Activated CD4-positive, alpha-beta memory T cell treated with anti-CD3 and anti-CD28 coated beads for 36 hours (primary cell): ENCODE results near the gene SLC2A13. TPM values are rescaled to one million over a fixed set of nuclear protein-coding genes. Genes with fewer than 3 reads are reported as not detected.
"Not testable (repeated sequence)": the region's sequence is repeated elsewhere in the genome, so short reads cannot be mapped to it uniquely, and the experiment has no call there.

Source experiments
- CTCF ChIA-PET: fragments of 350-600 bp; sonication (Branson Sonifier 250); formaldehyde crosslinking; loops from one replicate; lab custom pipeline; 2021; ENCODE audit warnings: antibody characterized with exemption, inconsistent platforms; lab: Charles Lee
- POLR2A ChIA-PET: fragments of 350-600 bp; sonication (Branson Sonifier 250); formaldehyde crosslinking; loops from one replicate; lab custom pipeline; 2021; ENCODE audit warnings: antibody characterized with exemption; lab: Charles Lee
- DNase-seq: peaks from one replicate; pipeline ENCODE4 v3.0.0-alpha.2; 2020
- H3K27ac Mint-ChIP-seq: one replicate; pipeline ENCODE4 v1.8.0; 2021; ENCODE audit warnings: mixed read lengths
- H3K27me3 Mint-ChIP-seq: one replicate; pipeline ENCODE4 v1.8.0; 2021; ENCODE audit warnings: mixed read lengths
- H3K36me3 Mint-ChIP-seq: one replicate; pipeline ENCODE4 v1.8.0; 2021; ENCODE audit warnings: mixed read lengths
- H3K4me1 Mint-ChIP-seq: one replicate; pipeline ENCODE4 v1.8.0; 2021; ENCODE audit warnings: low read depth, mixed read lengths
- H3K4me3 Mint-ChIP-seq: one replicate; pipeline ENCODE4 v1.8.0; 2021; ENCODE audit warnings: mild to moderate bottlenecking, mixed read lengths
- H3K9me3 Mint-ChIP-seq: one replicate; pipeline ENCODE4 v1.8.0; 2021; ENCODE audit warnings: mixed read lengths
- intact Hi-C: fragments of 100-400 bp; cut with micrococcal nuclease; formaldehyde crosslinking; loops from one replicate; pipeline ENCODE4 v1.15.1; 2023
- total RNA-seq, 2 experiments: library from RNA; stranded (reverse); gene quantifications; one replicate each; pipeline ENCODE4 v1.2.3, GENCODE V29; 2021

The SLC2A13 gene
- total RNA-seq, 2 experiments from 2014 or later: 3.4 to 3.8 TPM

GRCh38 chr12:40033242-40033630 is 72.6 kb downstream of the SLC2A13 start:
- intact Hi-C loops: no loop called here
- DNase-seq: no peak
- H3K4me3 Mint-ChIP-seq: no peak overlapping the region
- CTCF ChIA-PET: interaction anchor here (1.1 to 1.2 kb wide), 2 partner anchors 43 to 74 kb away, joined by 3 read pairs; no protein-coding TSS in a partner anchor
- H3K36me3 Mint-ChIP-seq: no peaks in the 10 kb centered on the region
- no peak overlapping the region for H3K27ac Mint-ChIP-seq
- no peaks in the 10 kb centered on the region for H3K4me1 Mint-ChIP-seq
- H3K27me3 Mint-ChIP-seq: no peaks in the 10 kb centered on the region
- no peaks in the 10 kb centered on the region for H3K9me3 Mint-ChIP-seq
- POLR2A ChIA-PET: no interaction called here

GRCh38 chr12:40032433-40033241 is 73.2 kb downstream of the SLC2A13 start:
- POLR2A ChIA-PET: no interaction called here
- intact Hi-C loops: no loop called here
- H3K27me3 Mint-ChIP-seq: no peaks in the 10 kb centered on the region
- no peaks in the 10 kb centered on the region for H3K4me1 Mint-ChIP-seq
- no peak for DNase-seq
- H3K27ac Mint-ChIP-seq: no peak overlapping the region
- H3K36me3 Mint-ChIP-seq: no peaks in the 10 kb centered on the region
- H3K4me3 Mint-ChIP-seq: no peak overlapping the region
- no peaks in the 10 kb centered on the region for H3K9me3 Mint-ChIP-seq
- CTCF ChIA-PET: interaction anchor here (1.1 kb wide), 1 partner anchor 42 kb away, joined by 3 read pairs; no protein-coding TSS in a partner anchor

GRCh38 chr12:40031965-40032364 is 73.9 kb downstream of the SLC2A13 start:
- CTCF ChIA-PET: no interaction called here
- no peaks in the 10 kb centered on the region for H3K4me1 Mint-ChIP-seq
- DNase-seq: no peak
- H3K27me3 Mint-ChIP-seq: no peaks in the 10 kb centered on the region
- no peaks in the 10 kb centered on the region for H3K36me3 Mint-ChIP-seq
- no peak overlapping the region for H3K27ac Mint-ChIP-seq
- H3K9me3 Mint-ChIP-seq: no peaks in the 10 kb centered on the region
- H3K4me3 Mint-ChIP-seq: no peak overlapping the region
- intact Hi-C loops: no loop called here
- POLR2A ChIA-PET: no interaction called here

- intact Hi-C loops: not testable (repeated sequence)
Measured at GRCh38 chr12:40030970-40031369, 74.9 kb downstream of the SLC2A13 start.

GRCh38 chr12:40028296-40028695 is 77.6 kb downstream of the SLC2A13 start:
- DNase-seq: no peak
- H3K27ac Mint-ChIP-seq: no peak overlapping the region
- peaks cover 3% of the 10 kb centered on the region for H3K4me1 Mint-ChIP-seq
- ChIA-PET POLR2A (no interaction called here), CTCF (no interaction called here)
- H3K4me3 Mint-ChIP-seq: no peak overlapping the region
- peaks cover 3% of the 10 kb centered on the region for H3K36me3 Mint-ChIP-seq
- intact Hi-C loops: no loop called here
- no peaks in the 10 kb centered on the region for H3K27me3 Mint-ChIP-seq
- no peaks in the 10 kb centered on the region for H3K9me3 Mint-ChIP-seq

More at GRCh38 chr12:40030970-40031369, 74.9 kb downstream of the SLC2A13 start:
- H3K27ac Mint-ChIP-seq, H3K4me1 Mint-ChIP-seq, H3K9me3 Mint-ChIP-seq, POLR2A ChIA-PET, DNase-seq, H3K36me3 Mint-ChIP-seq, H3K4me3 Mint-ChIP-seq, H3K27me3 Mint-ChIP-seq: not testable (repeated sequence)
- CTCF ChIA-PET: interaction anchor here (0.7 kb wide), 1 partner anchor 20 kb away, joined by 3 read pairs; no protein-coding TSS in a partner anchor

- DNase-seq: no peak
- Mint-ChIP-seq H3K4me3 (no peak overlapping the region), H3K27ac (no peak overlapping the region), H3K4me1 (peaks cover 3% of the 10 kb centered on the region), H3K27me3 (no peaks in the 10 kb centered on the region), H3K36me3 (peaks cover 3% of the 10 kb centered on the region), H3K9me3 (no peaks in the 10 kb centered on the region)
- intact Hi-C loops: no loop called here
- POLR2A ChIA-PET: no interaction called here
- CTCF ChIA-PET: no interaction called here
Measured at GRCh38 chr12:40022850-40023249, 83.0 kb downstream of the SLC2A13 start.

GRCh38 chr12:40020261-40020691 is 85.6 kb downstream of the SLC2A13 start:
- Mint-ChIP-seq H3K9me3 (no peaks in the 10 kb centered on the region), H3K36me3 (peaks cover 3% of the 10 kb centered on the region), H3K4me3 (no peak overlapping the region), H3K27me3 (no peaks in the 10 kb centered on the region), H3K27ac (no peak overlapping the region), H3K4me1 (peaks cover 6% of the 10 kb centered on the region)
- no peak for DNase-seq
- intact Hi-C loops: no loop called here
- ChIA-PET CTCF (interaction anchor here (1.3 kb wide), 1 partner anchor 9 kb away, joined by 4 read pairs; no protein-coding TSS in a partner anchor), POLR2A (no interaction called here)

- intact Hi-C loops: no loop called here
Measured at GRCh38 chr12:40017488-40017887, 88.4 kb downstream of the SLC2A13 start.

GRCh38 chr12:40016980-40017379 is 88.9 kb downstream of the SLC2A13 start:
- no peak for DNase-seq
- peaks cover 8% of the 10 kb centered on the region for H3K4me1 Mint-ChIP-seq
- H3K36me3 Mint-ChIP-seq: no peaks in the 10 kb centered on the region
- no peaks in the 10 kb centered on the region for H3K9me3 Mint-ChIP-seq
- intact Hi-C loops: no loop called here
- CTCF ChIA-PET: no interaction called here
- H3K27ac Mint-ChIP-seq: no peak overlapping the region
- no peaks in the 10 kb centered on the region for H3K27me3 Mint-ChIP-seq
- POLR2A ChIA-PET: no interaction called here
- H3K4me3 Mint-ChIP-seq: no peak overlapping the region

More at GRCh38 chr12:40017488-40017887, 88.4 kb downstream of the SLC2A13 start:
- Mint-ChIP-seq H3K9me3 (no peaks in the 10 kb centered on the region), H3K4me3 (no peak overlapping the region), H3K36me3 (no peaks in the 10 kb centered on the region), H3K4me1 (peaks cover 8% of the 10 kb centered on the region), H3K27ac (no peak overlapping the region), H3K27me3 (no peaks in the 10 kb centered on the region)
- ChIA-PET POLR2A (no interaction called here), CTCF (no interaction called here)
- DNase-seq: no peak

GRCh38 chr12:40015881-40016280 is 90.0 kb downstream of the SLC2A13 start:
- ChIA-PET POLR2A (no interaction called here), CTCF (interaction anchor here (0.7 kb wide), 1 partner anchor 102 kb away, joined by 3 read pairs; no protein-coding TSS in a partner anchor)
- DNase-seq: no peak
- Mint-ChIP-seq H3K9me3 (no peaks in the 10 kb centered on the region), H3K36me3 (no peaks in the 10 kb centered on the region), H3K27ac (no peak overlapping the region), H3K27me3 (no peaks in the 10 kb centered on the region), H3K4me3 (no peak overlapping the region), H3K4me1 (peaks cover 19% of the 10 kb centered on the region)
- intact Hi-C loops: no loop called here

- Mint-ChIP-seq H3K27me3 (no peaks in the 10 kb centered on the region), H3K4me3 (no peak overlapping the region), H3K4me1 (peaks cover 20% of the 10 kb centered on the region), H3K9me3 (no peaks in the 10 kb centered on the region), H3K27ac (no peak overlapping the region), H3K36me3 (no peaks in the 10 kb centered on the region)
- CTCF ChIA-PET: interaction anchor here (1.0 kb wide), 1 partner anchor 25 kb away, joined by 3 read pairs; no protein-coding TSS in a partner anchor
- peak; percentile 13 for DNase-seq
- intact Hi-C loops: no loop called here
- POLR2A ChIA-PET: no interaction called here
Measured at GRCh38 chr12:40015345-40015744, 90.5 kb downstream of the SLC2A13 start.

GRCh38 chr12:40013847-40014246 is 92.0 kb downstream of the SLC2A13 start:
- Mint-ChIP-seq H3K9me3 (no peaks in the 10 kb centered on the region), H3K27ac (no peak overlapping the region), H3K4me3 (no peak overlapping the region), H3K4me1 (peaks cover 20% of the 10 kb centered on the region), H3K27me3 (no peaks in the 10 kb centered on the region), H3K36me3 (no peaks in the 10 kb centered on the region)
- DNase-seq: no peak
- ChIA-PET POLR2A (no interaction called here), CTCF (interaction anchor here (1.0 to 5.6 kb wide), 2 partner anchors 92 to 298 kb away, joined by 4 to 93 read pairs; partner anchors contain the start of gene SLC2A13)
- intact Hi-C loops: no loop called here
